Panc1 (cell line): ENCODE results near the gene NDUFV1.

Experiments
- POLR2AphosphoS5 ChIP-seq: IDR thresholded peaks from 2 replicates; pipeline ENCODE4 v1.6.1; 2012; ENCODE audit warnings: mild to moderate bottlenecking, low read depth, low read length, moderate library complexity
- TF ChIP-seq, protein P1 (sequence below): fragments of 450-650 bp; IDR thresholded peaks from 2 replicates; pipeline ENCODE4 v1.5.1; 2017; ENCODE audit warnings: mild to moderate bottlenecking

DNA sequence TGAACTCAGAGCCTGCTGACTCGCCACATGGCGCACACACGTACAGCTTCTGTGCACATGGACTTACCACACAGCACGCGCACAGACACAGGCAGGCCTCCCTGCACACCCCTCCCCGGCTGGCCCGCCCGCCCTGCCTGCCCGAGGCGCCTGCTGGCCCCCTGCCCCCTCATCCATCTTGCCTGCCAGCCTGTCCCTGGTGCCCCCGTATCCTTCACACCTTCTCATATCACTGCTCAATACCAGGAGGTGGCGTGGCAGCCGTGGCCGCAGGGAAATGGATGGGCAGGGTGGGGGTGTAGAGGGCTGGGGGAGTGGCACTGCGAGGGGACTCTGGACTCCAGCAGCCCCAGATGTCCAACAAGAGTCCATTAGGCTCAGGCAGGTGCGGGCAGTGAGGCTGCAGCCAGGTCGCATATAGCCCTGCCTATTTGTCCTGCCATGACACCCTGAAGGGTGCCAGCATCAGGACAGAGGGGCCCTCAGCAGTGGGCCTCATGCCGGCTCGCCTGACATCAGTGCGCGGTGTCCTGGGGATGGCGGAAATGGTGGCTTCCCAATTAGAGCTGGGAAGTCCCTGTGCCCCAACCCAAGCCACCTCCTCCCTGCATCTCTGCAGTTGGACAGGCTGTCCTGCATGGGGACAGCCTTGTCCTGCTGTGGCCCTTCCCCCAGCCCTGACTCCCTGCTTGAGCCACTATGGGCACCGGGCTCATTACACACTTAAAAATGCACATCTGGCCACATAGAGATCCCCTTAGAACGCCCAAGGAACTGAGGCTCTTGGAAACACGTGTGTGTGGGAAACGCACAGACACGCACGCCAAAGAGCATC lies 34.8 kb downstream of the NDUFV1 start:
- TF ChIP-seq, protein P1, sequence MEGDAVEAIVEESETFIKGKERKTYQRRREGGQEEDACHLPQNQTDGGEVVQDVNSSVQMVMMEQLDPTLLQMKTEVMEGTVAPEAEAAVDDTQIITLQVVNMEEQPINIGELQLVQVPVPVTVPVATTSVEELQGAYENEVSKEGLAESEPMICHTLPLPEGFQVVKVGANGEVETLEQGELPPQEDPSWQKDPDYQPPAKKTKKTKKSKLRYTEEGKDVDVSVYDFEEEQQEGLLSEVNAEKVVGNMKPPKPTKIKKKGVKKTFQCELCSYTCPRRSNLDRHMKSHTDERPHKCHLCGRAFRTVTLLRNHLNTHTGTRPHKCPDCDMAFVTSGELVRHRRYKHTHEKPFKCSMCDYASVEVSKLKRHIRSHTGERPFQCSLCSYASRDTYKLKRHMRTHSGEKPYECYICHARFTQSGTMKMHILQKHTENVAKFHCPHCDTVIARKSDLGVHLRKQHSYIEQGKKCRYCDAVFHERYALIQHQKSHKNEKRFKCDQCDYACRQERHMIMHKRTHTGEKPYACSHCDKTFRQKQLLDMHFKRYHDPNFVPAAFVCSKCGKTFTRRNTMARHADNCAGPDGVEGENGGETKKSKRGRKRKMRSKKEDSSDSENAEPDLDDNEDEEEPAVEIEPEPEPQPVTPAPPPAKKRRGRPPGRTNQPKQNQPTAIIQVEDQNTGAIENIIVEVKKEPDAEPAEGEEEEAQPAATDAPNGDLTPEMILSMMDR, result no peak
- no peak for TF ChIP-seq POLR2AphosphoS5
